Thymus (tissue), 11 donors: ENCODE data around the gene ZCCHC2. TPM values are rescaled to one million over a fixed set of nuclear protein-coding genes. Genes with fewer than 3 reads are reported as not detected.

Experiments used
- DNase-seq, 9 donors: peaks; one replicate each; pipeline ENCODE4 v3.0.0-alpha.2; 2013; ENCODE audit warnings: low spot score in 9 of 9, low read depth in 6 of 9, missing footprints in 1 of 9
- H3K27ac ChIP-seq, 2 donors: one replicate each; pipeline ENCODE4 v1.5.1; 2013; ENCODE audit warnings: control low read depth in 1 of 2, low read depth in 1 of 2, low read length in 1 of 2, mild to moderate bottlenecking in 1 of 2, moderate library complexity in 1 of 2
- H3K27me3 ChIP-seq, 2 donors: one replicate each; pipeline ENCODE4 v1.5.1; 2013; ENCODE audit warnings: low read length in 1 of 2; ENCODE audit not compliant: control insufficient read depth in 2 of 2, insufficient read depth in 1 of 2
- H3K36me3 ChIP-seq, 2 donors: one replicate each; pipeline ENCODE4 v1.5.1; 2013; ENCODE audit warnings: low read length in 1 of 2, mild to moderate bottlenecking in 1 of 2, moderate library complexity in 1 of 2; ENCODE audit not compliant: control insufficient read depth in 2 of 2, insufficient read depth in 2 of 2
- H3K4me1 ChIP-seq, 2 donors: one replicate each; pipeline ENCODE4 v1.5.1; 2013; ENCODE audit warnings: low read length in 2 of 2; ENCODE audit not compliant: control insufficient read depth in 2 of 2, insufficient read depth in 2 of 2
- H3K4me3 ChIP-seq, 2 donors: one replicate each; pipeline ENCODE4 v1.5.1; 2013; ENCODE audit warnings: low read length in 2 of 2, control low read depth in 1 of 2, mild to moderate bottlenecking in 1 of 2
- H3K9me3 ChIP-seq, 2 donors: one replicate each; pipeline ENCODE4 v1.5.1; 2013; ENCODE audit warnings: low read length in 1 of 2, mild to moderate bottlenecking in 1 of 2; ENCODE audit not compliant: control insufficient read depth in 2 of 2, insufficient read depth in 1 of 2
- WGBS: extraction: QIAGEN DNeasy Blood & Tissue Kit; methylation state at CpG from one replicate; pipeline ENCODE4 v1.1.7; 2013; 5-methylcytosine and 5-hydroxymethylcytosine counted together
- polyA plus RNA-seq: library from polyadenylated mRNA; stranded (reverse); fragments of 200-250 nt; gene quantifications from one replicate; pipeline ENCODE4 v1.2.3, GENCODE V29; 2013
- total RNA-seq: library from RNA; stranded (reverse); fragments of 120-200 nt; gene quantifications from one replicate; pipeline ENCODE4 v1.2.4, GENCODE V29; 2013
- donor health status: healthy.

ZCCHC2 gene
- total and polyA plus RNA-seq, 2 donors, result 10.7 to 12.8 TPM

GRCh38 chr18:62603211-62603610 lies 80.4 kb downstream of the ZCCHC2 start:
- Histone ChIP-seq H3K27ac (no peak overlapping the region), H3K36me3 (no peaks in the 10 kb centered on the region), H3K27me3 (peaks cover 0 to 8% of the 10 kb centered on the region in 2 donors), H3K4me3 (no peak overlapping the region), H3K4me1 (no peaks in the 10 kb centered on the region), H3K9me3 (no peaks in the 10 kb centered on the region)
- DNase-seq, result no peak
- 88% methylated on average over 6 of the region's 6 CpGs for WGBS

- Histone ChIP-seq H3K4me1 (no peaks in the 10 kb centered on the region), H3K27me3 (peaks cover 0 to 2% of the 10 kb centered on the region in 2 donors), H3K9me3 (no peaks in the 10 kb centered on the region), H3K4me3 (no peak overlapping the region), H3K27ac (no peak overlapping the region), H3K36me3 (no peaks in the 10 kb centered on the region)
- 95% methylated on average over 13 of the region's 13 CpGs for WGBS
- no peak for DNase-seq
These were observed 81.2 kb downstream of the ZCCHC2 start for GRCh38 chr18:62603979-62604378.

DNA sequence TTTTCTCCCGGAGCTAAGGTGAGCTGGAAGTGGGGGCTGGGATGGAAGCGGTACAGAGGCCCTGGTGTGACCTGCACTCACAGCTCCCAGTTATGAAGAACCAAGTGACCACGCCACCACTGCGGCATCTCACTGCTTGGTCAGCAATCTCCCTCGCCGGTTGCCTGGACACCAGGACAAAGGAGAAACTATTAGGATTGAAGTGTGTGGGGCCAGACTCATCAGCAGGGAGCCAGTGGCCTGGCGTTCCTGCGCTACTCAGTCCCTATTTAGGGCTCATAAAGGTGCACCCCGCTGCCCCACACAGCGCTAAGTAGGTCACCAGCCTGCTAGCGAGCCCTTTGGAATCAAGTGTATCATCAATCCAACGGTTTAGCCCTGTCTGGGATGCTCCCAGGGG lies 82.9 kb downstream of the ZCCHC2 start:
- DNase-seq, result no peak
- H3K36me3 ChIP-seq, result no peaks in the 10 kb centered on the region
- H3K4me1 ChIP-seq, result no peaks in the 10 kb centered on the region
- 94% methylated on average over 12 of the region's 12 CpGs for WGBS
- H3K27me3 ChIP-seq, result peaks cover 0 to 5% of the 10 kb centered on the region in 2 donors
- H3K4me3 ChIP-seq, result no peak overlapping the region
- no peak overlapping the region for H3K27ac ChIP-seq
- no peaks in the 10 kb centered on the region for H3K9me3 ChIP-seq

DNA sequence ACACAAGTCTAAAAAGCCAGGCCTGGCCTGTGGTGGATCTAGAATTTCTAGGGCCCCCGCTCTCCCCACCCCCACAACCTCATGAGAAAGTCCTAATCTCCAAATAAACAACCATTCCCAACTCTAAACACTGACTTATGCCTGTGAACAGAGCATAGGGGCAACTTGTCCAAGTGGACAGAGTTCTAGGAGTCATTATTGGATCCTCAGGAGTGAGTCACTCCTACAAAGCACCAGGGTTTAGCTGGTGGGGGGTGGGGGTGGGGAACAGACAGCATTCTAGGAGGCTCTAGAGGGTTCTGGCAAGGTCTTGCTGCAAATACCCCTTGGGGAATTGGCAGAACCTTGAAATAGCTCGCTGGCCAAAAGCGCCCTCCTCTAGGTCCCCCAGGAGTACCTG lies 83.3 kb downstream of the ZCCHC2 start:
- Histone ChIP-seq H3K9me3 (no peaks in the 10 kb centered on the region), H3K4me3 (no peak overlapping the region), H3K4me1 (no peaks in the 10 kb centered on the region), H3K27me3 (peaks cover 0 to 9% of the 10 kb centered on the region in 2 donors), H3K36me3 (no peaks in the 10 kb centered on the region), H3K27ac (no peak overlapping the region)
- WGBS, result 96% methylated on average over 3 of the region's 3 CpGs
- DNase-seq, result no peak

DNA sequence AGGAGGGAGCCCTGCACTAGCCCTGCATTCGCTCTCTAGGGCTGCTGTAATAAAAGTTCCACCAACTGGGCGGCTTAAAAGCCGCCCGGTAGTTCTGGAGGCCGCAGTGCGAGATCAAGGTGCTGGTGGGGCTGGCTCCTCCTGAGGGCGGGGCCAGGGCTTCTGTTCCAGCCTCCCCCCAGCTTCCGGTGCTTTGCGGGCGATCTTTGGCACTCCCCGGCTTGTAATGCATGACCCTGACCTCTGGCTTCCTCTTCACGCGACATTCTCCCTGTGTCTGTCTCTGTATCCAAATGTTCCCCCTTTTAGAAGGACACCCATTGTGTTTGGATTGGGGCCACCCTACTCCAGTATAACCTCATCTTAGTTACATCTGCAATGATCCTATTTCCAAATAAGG lies 84.5 kb downstream of the ZCCHC2 start:
- Histone ChIP-seq H3K9me3 (no peaks in the 10 kb centered on the region), H3K4me3 (no peak overlapping the region), H3K27me3 (peaks cover 0 to 21% of the 10 kb centered on the region in 2 donors), H3K27ac (no peak overlapping the region), H3K36me3 (no peaks in the 10 kb centered on the region), H3K4me1 (no peaks in the 10 kb centered on the region)
- no peak for DNase-seq
- WGBS, result 98% methylated on average over 13 of the region's 13 CpGs

DNA sequence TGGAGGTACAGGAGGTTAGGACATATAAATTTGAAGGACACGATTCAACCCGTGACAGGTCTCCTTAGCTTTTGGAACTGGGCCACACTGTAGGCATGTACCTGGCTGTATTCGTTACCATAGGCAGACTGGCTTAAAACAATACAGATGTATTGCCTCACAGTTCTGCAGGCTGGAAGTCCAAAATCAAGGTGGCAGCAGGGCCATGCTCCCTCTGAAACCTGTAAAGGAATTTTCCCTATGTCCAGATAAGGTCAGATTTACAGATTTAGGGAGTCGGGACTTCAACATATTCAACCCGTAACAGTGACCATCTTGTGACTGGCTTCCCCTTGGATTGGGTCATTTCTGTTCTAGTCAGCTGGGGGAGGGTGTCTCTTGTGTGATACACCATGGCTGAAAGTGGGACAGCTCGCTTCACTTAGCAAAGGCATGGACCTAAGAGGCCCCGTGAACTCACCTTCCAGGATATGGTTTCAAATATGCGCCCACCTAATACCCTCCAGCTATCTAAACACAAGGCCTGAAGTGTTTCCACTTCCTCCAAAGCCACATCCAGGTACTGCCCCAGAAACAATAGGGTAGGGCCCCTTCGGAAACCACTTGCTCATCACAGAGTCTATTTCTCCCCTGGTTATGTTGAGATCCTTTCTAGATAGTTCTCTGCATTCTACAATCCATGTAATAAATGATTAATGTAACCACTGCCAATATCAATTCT lies 85.0 kb downstream of the ZCCHC2 start:
- H3K27ac ChIP-seq, result no peak overlapping the region
- no peaks in the 10 kb centered on the region for H3K36me3 ChIP-seq
- H3K27me3 ChIP-seq, result peaks cover 0 to 23% of the 10 kb centered on the region in 2 donors
- no peaks in the 10 kb centered on the region for H3K4me1 ChIP-seq
- H3K9me3 ChIP-seq, result no peaks in the 10 kb centered on the region
- no peak overlapping the region for H3K4me3 ChIP-seq
- DNase-seq, result no peak
- 97% methylated on average over 9 of the region's 9 CpGs for WGBS

GRCh38 chr18:62609764-62610163 lies 86.9 kb downstream of the ZCCHC2 start:
- 93% methylated on average over 2 of the region's 2 CpGs for WGBS

GRCh38 chr18:62610351-62610700 lies 87.5 kb downstream of the ZCCHC2 start:
- Histone ChIP-seq H3K27ac (no peak overlapping the region), H3K9me3 (no peaks in the 10 kb centered on the region), H3K36me3 (no peaks in the 10 kb centered on the region), H3K27me3 (peaks cover 0 to 21% of the 10 kb centered on the region in 2 donors), H3K4me3 (no peak overlapping the region), H3K4me1 (no peaks in the 10 kb centered on the region)
- WGBS, result 79% methylated on average over 3 of the region's 3 CpGs
- DNase-seq, result no peak

More at GRCh38 chr18:62609764-62610163, 86.9 kb downstream of the ZCCHC2 start:
- Histone ChIP-seq H3K4me3 (no peak overlapping the region), H3K4me1 (no peaks in the 10 kb centered on the region), H3K27me3 (peaks cover 0 to 21% of the 10 kb centered on the region in 2 donors), H3K36me3 (no peaks in the 10 kb centered on the region), H3K27ac (no peak overlapping the region), H3K9me3 (no peaks in the 10 kb centered on the region)
- no peak for DNase-seq

DNA sequence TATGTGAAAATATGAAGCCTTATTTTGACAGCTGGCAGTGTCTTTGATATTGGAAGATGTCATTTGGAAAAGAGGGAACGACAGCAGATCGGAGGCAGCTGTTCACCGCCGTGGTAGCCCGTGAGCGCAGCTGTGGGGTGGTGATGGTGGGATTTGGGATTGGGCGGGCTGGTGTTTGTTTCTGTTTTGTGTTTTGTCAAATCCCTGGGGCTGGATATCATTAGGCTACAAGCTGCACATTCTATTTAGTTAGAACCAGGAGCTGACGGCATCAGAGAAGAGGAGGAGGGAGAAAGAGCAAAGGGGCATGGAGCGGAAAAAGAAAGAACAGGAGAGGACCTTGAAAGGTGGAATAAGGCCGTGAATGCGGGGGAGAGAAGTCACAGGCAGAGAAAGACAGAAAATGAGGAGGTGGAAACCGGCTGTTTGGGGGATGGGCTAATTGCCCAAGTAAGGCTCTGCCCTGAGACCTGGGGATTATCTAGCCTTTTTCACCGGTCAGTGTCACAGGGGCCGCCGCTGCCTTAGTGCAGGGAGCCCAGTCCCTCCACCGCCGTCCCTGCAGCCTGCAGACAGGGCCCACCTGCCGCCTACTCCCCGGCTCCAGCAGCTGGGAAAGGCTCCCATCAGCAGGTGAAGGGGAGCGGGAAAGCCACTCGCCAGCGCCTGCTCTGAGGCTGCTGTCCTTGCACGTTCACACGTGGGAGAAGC lies 88.0 kb downstream of the ZCCHC2 start:
- H3K4me1 ChIP-seq, result no peaks in the 10 kb centered on the region
- WGBS, result 83% methylated on average over 24 of the region's 24 CpGs
- no peak for DNase-seq

More for the DNA sequence above, 88.0 kb downstream of the ZCCHC2 start:
- no peaks in the 10 kb centered on the region for H3K9me3 ChIP-seq
- H3K36me3 ChIP-seq, result no peaks in the 10 kb centered on the region
- peaks cover 0 to 21% of the 10 kb centered on the region in 2 donors for H3K27me3 ChIP-seq
- H3K4me3 ChIP-seq, result no peak overlapping the region
- H3K27ac ChIP-seq, result no peak overlapping the region
